OCI-LY7 (cell line): ENCODE measurements around the gene AKAP13.

Experiments used
- CTCF ChIP-seq: fragments of 200-600 bp; sonication (generic); conservative IDR thresholded peaks from 2 replicates; pipeline ENCODE4 v1.5.1; 2014; ENCODE audit warnings: mild to moderate bottlenecking, antibody characterized with exemption, low read length, moderate library complexity, mixed read lengths
- EZH2phosphoT487 ChIP-seq: fragments of 200-600 bp; sonication (generic); IDR thresholded peaks from 2 replicates; pipeline ENCODE4 v1.6.1; 2018; ENCODE audit warnings: low read depth, borderline replicate concordance, mild to moderate bottlenecking, mixed run types, antibody characterized with exemption, low read length, moderate library complexity, mixed read lengths

- TF ChIP-seq CTCF: no peak
- no peak for TF ChIP-seq EZH2phosphoT487
Measured at GRCh38 chr15:85767785-85768529, 387.6 kb downstream of the AKAP13 start.
